ENCODE measurements around the gene KIRREL3. TPM values are rescaled to one million over a fixed set of nuclear protein-coding genes. Genes with fewer than 3 reads are reported as not detected.

KIRREL3 gene
- total and polyA plus RNA-seq, 2 of the 8 experiments (the other 6 are each of a cell fraction or from before 2014, with no cell fraction given), result 0.29 to 0.32 TPM

GRCh38 chr11:126855536-126855935 lies 145.0 kb downstream of the KIRREL3 start (continued):
- TF ChIP-seq NRF1 (IDR thresholded peaks at IDR 0.05; ENCODE audit: low read depth, low read length) (no peak), JUND (IDR thresholded peaks at IDR 0.05; ENCODE audit: low read length) (no peak), BCL11A (IDR thresholded peaks at IDR 0.05; ENCODE audit: low read depth in 2 of 2, low read length in 2 of 2) (no peak), E2F6 (IDR thresholded peaks at IDR 0.05) (no peak), CHD1 (IDR thresholded peaks at IDR 0.05; ENCODE audit: low read depth, low read length) (no peak), RNF2 (IDR thresholded peaks at IDR 0.05; ENCODE audit: borderline replicate concordance, low read depth, low read length, missing control alignments, poor library complexity, severe bottlenecking) (no peak), SP1 (IDR thresholded peaks at IDR 0.05; ENCODE audit: low read depth, low read length) (no peak), JUN (IDR thresholded peaks at IDR 0.05; ENCODE audit: low read depth, low read length) (no peak), HDAC2 (IDR thresholded peaks at IDR 0.05; ENCODE audit: borderline replicate concordance in 1 of 2, low read depth in 2 of 2, low read length in 2 of 2) (no peak), RFX5 (IDR thresholded peaks at IDR 0.05; ENCODE audit: borderline replicate concordance, low read depth, low read length) (no peak), CEBPB (IDR thresholded peaks at IDR 0.05; ENCODE audit: low read depth, low read length) (no peak), GTF2F1 (IDR thresholded peaks at IDR 0.05; ENCODE audit: borderline replicate concordance, low read depth, low read length) (no peak), MAFK (IDR thresholded peaks at IDR 0.05; ENCODE audit: low read depth, low read length) (no peak), SRF (IDR thresholded peaks at IDR 0.05; ENCODE audit: low read depth, low read length) (no peak)
- TF ChIP-seq, protein P1, sequence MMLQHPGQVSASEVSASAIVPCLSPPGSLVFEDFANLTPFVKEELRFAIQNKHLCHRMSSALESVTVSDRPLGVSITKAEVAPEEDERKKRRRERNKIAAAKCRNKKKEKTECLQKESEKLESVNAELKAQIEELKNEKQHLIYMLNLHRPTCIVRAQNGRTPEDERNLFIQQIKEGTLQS (IDR thresholded peaks at IDR 0.05; ENCODE audit: insufficient read depth, low read depth, low read length), result no peak

All from H1 (cell line).